Activated naive CD8-positive, alpha-beta T cell treated with anti-CD3 and anti-CD28 coated beads, Interleukin-2, amount 10 ng/mL, durations not matched to agents 7 days and 5 days (primary cell): ENCODE measurements around the gene RPS2. TPM values are rescaled to one million over a fixed set of nuclear protein-coding genes. Genes with fewer than 3 reads are reported as not detected.
A peak's percentile ranks its signal among the peaks of the same experiment; 100 is the strongest.

Experiments
- ATAC-seq: fragments of 150-1000 bp; cut with Tn5 transposase; one replicate; pipeline ENCODE4 v1.10.0; 2021; ENCODE audit warnings: low read depth, moderate library complexity
- POLR2A ChIA-PET: fragments of 350-600 bp; sonication (Branson Sonifier 250); formaldehyde crosslinking; loops from one replicate; lab custom pipeline; 2021; ENCODE audit warnings: antibody characterized with exemption; lab: Charles Lee
- DNase-seq: peaks from one replicate; pipeline ENCODE4 v3.0.0; 2021
- H3K27ac Mint-ChIP-seq: one replicate; pipeline ENCODE4 v1.8.0; 2022; ENCODE audit warnings: mild to moderate bottlenecking, mixed read lengths
- H3K27me3 Mint-ChIP-seq: one replicate; pipeline ENCODE4 v1.8.0; 2022; ENCODE audit warnings: mild to moderate bottlenecking, moderate library complexity, mixed read lengths
- H3K36me3 Mint-ChIP-seq: one replicate; pipeline ENCODE4 v1.8.0; 2021; ENCODE audit warnings: mild to moderate bottlenecking, mixed read lengths
- H3K4me1 Mint-ChIP-seq: one replicate; pipeline ENCODE4 v1.8.0; 2021; ENCODE audit warnings: mixed read lengths
- H3K4me3 Mint-ChIP-seq: one replicate; pipeline ENCODE4 v1.8.0; 2022; ENCODE audit warnings: mild to moderate bottlenecking, moderate library complexity, mixed read lengths
- H3K9me3 Mint-ChIP-seq: one replicate; pipeline ENCODE4 v1.8.0; 2021; ENCODE audit warnings: mixed read lengths
- total RNA-seq, 2 experiments: library from RNA; stranded (reverse); gene quantifications; one replicate each; pipeline ENCODE4 v1.2.3, GENCODE V29; 2021

RPS2 gene
- total RNA-seq, 2 experiments from 2014 or later, result 2,404 to 2,409 TPM

- H3K36me3 Mint-ChIP-seq, result no peaks in the 10 kb centered on the region
- POLR2A ChIA-PET, result interaction anchor here (0.9 to 8.6 kb wide), 4 partner anchors 12 to 171 kb away, joined by 3 to 50 read pairs (median 5); partner anchors contain the start of genes RPS2, TBL3 and TRAF7
- H3K27me3 Mint-ChIP-seq, result peaks cover 35% of the 10 kb centered on the region
- peak within 1 kb of the TSS; percentile 25 for H3K27ac Mint-ChIP-seq
- DNase-seq (peak; percentile 84), ATAC-seq (peak; percentile 78)
- no peaks in the 10 kb centered on the region for H3K9me3 Mint-ChIP-seq
- peak within 1 kb of the TSS; percentile 83 for H3K4me3 Mint-ChIP-seq
- H3K4me1 Mint-ChIP-seq, result peaks cover 14% of the 10 kb centered on the region
Observed at GRCh38 chr16:1983544-1984346, 19.1 kb upstream of the RPS2 start, which contains the start of gene GFER. Gene GFER, plus strand, starts transcription at chr16:1984193. Its CDS starts 26 bp downstream, at chr16:1984219.

DNA sequence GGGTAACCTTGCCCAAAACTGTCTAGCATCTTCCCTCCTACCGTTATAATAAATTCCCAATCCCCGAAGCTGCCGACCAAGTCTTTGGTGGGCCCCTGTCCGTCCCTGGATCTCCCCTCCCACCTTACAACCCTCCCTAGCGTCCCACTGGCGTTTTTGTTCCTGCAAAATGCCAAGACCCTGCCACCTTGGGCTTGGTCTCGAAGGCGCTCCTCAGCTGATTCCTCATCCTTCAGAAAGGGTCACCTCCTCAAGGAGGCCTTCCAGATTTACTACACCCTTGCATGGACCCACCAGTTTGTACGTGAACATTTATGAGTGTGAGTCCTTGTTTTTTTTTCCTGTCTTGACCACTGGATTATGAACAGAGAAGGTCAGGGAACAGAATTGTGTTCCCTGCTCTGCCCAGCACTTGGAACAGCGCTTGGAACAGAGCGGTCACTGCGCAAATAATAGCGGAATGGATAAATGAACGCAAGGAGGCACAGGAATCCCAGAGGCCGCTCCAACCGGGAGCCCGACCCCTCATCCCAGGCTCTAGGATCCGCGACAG, 18.4 kb upstream of the RPS2 start:
- Mint-ChIP-seq H3K27ac (no peak overlapping the region), H3K4me1 (peaks cover 12% of the 10 kb centered on the region), H3K4me3 (peak overlapping the region; percentile 73), H3K36me3 (no peaks in the 10 kb centered on the region), H3K27me3 (peaks cover 30% of the 10 kb centered on the region), H3K9me3 (no peaks in the 10 kb centered on the region)
- DNase-seq, result no peak
- ATAC-seq, result no peak
- POLR2A ChIA-PET, result interaction anchor here (0.8 to 8.6 kb wide), 3 partner anchors 11 to 172 kb away, joined by 3 to 50 read pairs (median 4); partner anchors contain the start of genes RPS2, TBL3 and TRAF7

DNA sequence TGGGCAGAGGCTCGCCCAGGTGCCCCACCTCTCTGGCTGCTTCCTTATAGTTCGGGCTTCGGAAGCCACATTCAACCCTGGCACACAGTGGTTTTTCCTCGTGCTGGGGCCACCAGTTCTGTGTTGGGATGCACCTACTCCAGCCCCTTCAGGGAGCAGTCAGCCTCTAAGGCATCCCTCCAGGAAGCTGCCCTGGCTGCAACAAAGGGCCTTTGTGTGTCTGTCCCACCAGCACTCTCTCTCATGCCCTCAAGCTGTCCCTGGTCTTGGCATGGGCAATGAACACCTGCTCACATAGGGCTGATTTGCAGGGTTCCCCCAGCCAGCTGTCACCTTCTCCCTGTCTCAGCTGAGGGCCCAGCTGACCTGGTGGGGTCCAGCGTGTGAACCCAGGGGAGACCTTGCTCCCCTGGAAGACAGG, 17.4 kb upstream of the RPS2 start:
- no peak overlapping the region for H3K27ac Mint-ChIP-seq

GRCh38 chr16:1981398-1981836, 16.8 kb upstream of the RPS2 start, which contains the start of gene NOXO1:
Gene NOXO1, minus strand, starts transcription at chr16:1981469. Its CDS starts 290 bp downstream, at chr16:1981179.
- H3K27me3 Mint-ChIP-seq, result peaks cover 30% of the 10 kb centered on the region
- H3K4me1 Mint-ChIP-seq, result peaks cover 12% of the 10 kb centered on the region
- peak within 1 kb of the TSS; percentile 34 for H3K27ac Mint-ChIP-seq
- DNase-seq (no peak), ATAC-seq (no peak)
- POLR2A ChIA-PET, result interaction anchor here (1.3 to 8.6 kb wide), 3 partner anchors 10 to 174 kb away, joined by 4 to 50 read pairs (median 5); partner anchors contain the start of genes RPS2, TBL3 and TRAF7
- H3K9me3 Mint-ChIP-seq, result no peaks in the 10 kb centered on the region
- H3K4me3 Mint-ChIP-seq, result no peak within 1 kb of the TSS
- H3K36me3 Mint-ChIP-seq, result no peaks in the 10 kb centered on the region

More for the DNA sequence above, 17.4 kb upstream of the RPS2 start:
- ATAC-seq, result no peak
- H3K4me1 Mint-ChIP-seq, result peaks cover 12% of the 10 kb centered on the region
- H3K27me3 Mint-ChIP-seq, result peaks cover 30% of the 10 kb centered on the region
- no peak for DNase-seq
- no peaks in the 10 kb centered on the region for H3K9me3 Mint-ChIP-seq
- H3K4me3 Mint-ChIP-seq, result no peak overlapping the region
- POLR2A ChIA-PET, result interaction anchor here (0.8 to 8.6 kb wide), 4 partner anchors 10 to 173 kb away, joined by 3 to 50 read pairs (median 4); partner anchors contain the start of genes RPS2, TBL3 and TRAF7
- H3K36me3 Mint-ChIP-seq, result no peaks in the 10 kb centered on the region

GRCh38 chr16:1980770-1981087, 16.1 kb upstream of the RPS2 start:
- DNase-seq (no peak), ATAC-seq (no peak)
- Mint-ChIP-seq H3K9me3 (no peaks in the 10 kb centered on the region), H3K27ac (no peak overlapping the region), H3K27me3 (peaks cover 30% of the 10 kb centered on the region), H3K4me1 (peaks cover 9% of the 10 kb centered on the region), H3K36me3 (peaks cover 4% of the 10 kb centered on the region), H3K4me3 (no peak overlapping the region)
- POLR2A ChIA-PET, result interaction anchor here (0.7 to 8.6 kb wide), 4 partner anchors 9 to 174 kb away, joined by 3 to 50 read pairs (median 4); partner anchors contain the start of genes RPS2, TBL3 and TRAF7

GRCh38 chr16:1980030-1980769, 15.6 kb upstream of the RPS2 start:
- POLR2A ChIA-PET, result interaction anchor here (0.7 to 8.6 kb wide), 2 partner anchors 11 to 15 kb away, joined by 3 to 50 read pairs; partner anchors contain the start of gene RPS2
- Mint-ChIP-seq H3K4me1 (peaks cover 6% of the 10 kb centered on the region), H3K9me3 (no peaks in the 10 kb centered on the region), H3K36me3 (peaks cover 4% of the 10 kb centered on the region), H3K27me3 (peaks cover 30% of the 10 kb centered on the region), H3K4me3 (no peak overlapping the region), H3K27ac (no peak overlapping the region)
- ATAC-seq (no peak), DNase-seq (no peak)

DNA sequence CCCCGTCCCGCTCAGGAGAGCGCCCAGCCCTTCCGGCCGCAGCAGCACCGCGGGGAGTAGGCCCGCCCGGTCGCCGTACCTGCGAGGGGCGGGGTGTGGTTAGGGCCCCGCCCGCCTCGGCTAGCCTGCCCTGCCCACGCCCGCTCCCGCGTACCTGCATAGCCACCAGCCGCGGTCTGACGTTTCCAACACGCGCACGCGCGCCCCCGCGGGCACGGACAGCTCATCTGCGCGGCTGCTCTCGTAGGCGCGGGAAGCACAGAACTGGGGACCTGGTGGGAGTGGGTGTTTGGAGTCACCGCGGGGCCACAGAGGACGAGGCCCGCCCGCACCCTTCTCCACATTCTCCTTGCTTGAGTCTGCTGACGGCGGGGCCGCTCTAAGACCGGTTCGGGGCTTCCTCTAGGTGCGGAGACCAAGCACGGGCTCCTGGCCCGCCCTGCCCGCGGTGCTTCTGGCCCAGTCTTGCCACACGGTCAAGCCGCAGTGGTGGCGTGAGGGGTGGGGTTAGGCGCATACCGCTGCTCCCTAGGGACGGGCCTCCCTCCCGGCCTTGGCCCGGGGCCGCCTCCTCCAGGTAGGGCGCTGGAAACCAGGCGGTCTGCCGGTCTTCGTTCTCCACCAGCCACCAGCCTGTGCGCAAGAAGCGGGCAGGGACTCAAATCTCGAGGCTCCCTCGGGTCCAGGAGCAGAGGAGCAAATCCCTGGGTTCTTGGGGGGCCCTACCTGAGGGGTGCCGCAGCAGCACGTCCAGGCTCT, 14.8 kb upstream of the RPS2 start:
- POLR2A ChIA-PET, result interaction anchor here (8.6 kb wide), 1 partner anchor 15 kb away, joined by 50 read pairs; the partner anchor contains the start of gene RPS2
- DNase-seq (no peak), ATAC-seq (no peak)
- peaks cover 7% of the 10 kb centered on the region for H3K36me3 Mint-ChIP-seq
- peaks cover 3% of the 10 kb centered on the region for H3K4me1 Mint-ChIP-seq
- no peaks in the 10 kb centered on the region for H3K9me3 Mint-ChIP-seq
- H3K4me3 Mint-ChIP-seq, result no peak overlapping the region
- no peak overlapping the region for H3K27ac Mint-ChIP-seq
- H3K27me3 Mint-ChIP-seq, result peaks cover 30% of the 10 kb centered on the region

- peaks cover 30% of the 10 kb centered on the region for H3K27me3 Mint-ChIP-seq
- H3K9me3 Mint-ChIP-seq, result no peaks in the 10 kb centered on the region
- H3K4me3 Mint-ChIP-seq, result no peak overlapping the region
- no peak overlapping the region for H3K27ac Mint-ChIP-seq
- ATAC-seq (no peak), DNase-seq (no peak)
- H3K36me3 Mint-ChIP-seq, result peaks cover 7% of the 10 kb centered on the region
- POLR2A ChIA-PET, result interaction anchor here (8.6 kb wide), 1 partner anchor 14 kb away, joined by 50 read pairs; the partner anchor contains the start of gene RPS2
- peaks cover 3% of the 10 kb centered on the region for H3K4me1 Mint-ChIP-seq
Observed at GRCh38 chr16:1978476-1979120, 14.0 kb upstream of the RPS2 start.

GRCh38 chr16:1977875-1978268, 13.2 kb upstream of the RPS2 start:
- Mint-ChIP-seq H3K9me3 (no peaks in the 10 kb centered on the region), H3K27ac (no peak overlapping the region), H3K36me3 (peaks cover 7% of the 10 kb centered on the region), H3K4me3 (no peak overlapping the region), H3K4me1 (peaks cover 3% of the 10 kb centered on the region), H3K27me3 (peaks cover 24% of the 10 kb centered on the region)
- ATAC-seq (no peak), DNase-seq (no peak)
- POLR2A ChIA-PET, result interaction anchor here (8.6 kb wide), 1 partner anchor 13 kb away, joined by 50 read pairs; the partner anchor contains the start of gene RPS2

GRCh38 chr16:1976951-1977874, 12.6 kb upstream of the RPS2 start:
- Mint-ChIP-seq H3K27ac (no peak overlapping the region), H3K4me1 (peaks cover 7% of the 10 kb centered on the region), H3K4me3 (no peak overlapping the region), H3K27me3 (peaks cover 18% of the 10 kb centered on the region), H3K36me3 (peaks cover 7% of the 10 kb centered on the region), H3K9me3 (no peaks in the 10 kb centered on the region)
- POLR2A ChIA-PET, result interaction anchor here (8.6 kb wide), 1 partner anchor 13 kb away, joined by 50 read pairs; the partner anchor contains the start of gene RPS2
- ATAC-seq (no peak), DNase-seq (no peak)

- no peak overlapping the region for H3K4me3 Mint-ChIP-seq
- H3K4me1 Mint-ChIP-seq, result peaks cover 10% of the 10 kb centered on the region
- H3K9me3 Mint-ChIP-seq, result no peaks in the 10 kb centered on the region
- POLR2A ChIA-PET, result interaction anchor here (1.8 kb wide), 1 partner anchor 11 kb away, joined by 9 read pairs; the partner anchor contains the start of gene RPS2
- DNase-seq (no peak), ATAC-seq (no peak)
- H3K27me3 Mint-ChIP-seq, result peaks cover 7% of the 10 kb centered on the region
- H3K36me3 Mint-ChIP-seq, result peaks cover 7% of the 10 kb centered on the region
- H3K27ac Mint-ChIP-seq, result no peak overlapping the region
Observed at GRCh38 chr16:1976216-1976520, 11.5 kb upstream of the RPS2 start.
